H9 (cell line): Measurements from ENCODE around the gene NAT16. TPM values are rescaled to one million over a fixed set of nuclear protein-coding genes. Genes with fewer than 3 reads are reported as not detected.
A peak's percentile ranks its signal among the peaks of the same experiment; 100 is the strongest.

ENCODE experiments used
- DNase-seq: peaks from one replicate; pipeline ENCODE4 v3.0.0-alpha.2; 2017
- H2AFZ ChIP-seq: one replicate; pipeline ENCODE4 v1.6.1; 2013; ENCODE audit warnings: mild to moderate bottlenecking, low read length, control low read depth, moderate library complexity
- H2AK5ac ChIP-seq: 2 replicates; pipeline ENCODE4 v1.6.1; 2013; ENCODE audit warnings: low read length, control low read depth, mixed read lengths; ENCODE audit not compliant: insufficient read length
- H2BK120ac ChIP-seq: one replicate; pipeline ENCODE4 v1.6.1; 2013; ENCODE audit warnings: low read depth, mild to moderate bottlenecking, low read length, control low read depth, inconsistent platforms; ENCODE audit not compliant: poor library complexity, severe bottlenecking
- H2BK12ac ChIP-seq: 2 replicates; pipeline ENCODE4 v1.6.1; 2013; ENCODE audit warnings: low read length, control low read depth, mixed read lengths, low read depth; ENCODE audit not compliant: insufficient read length
- H2BK15ac ChIP-seq: 2 replicates; pipeline ENCODE4 v1.6.1; 2013; ENCODE audit warnings: low read depth, low read length, control low read depth
- H2BK20ac ChIP-seq: one replicate; pipeline ENCODE4 v1.6.1; 2013; ENCODE audit warnings: low read depth, mild to moderate bottlenecking, low read length, control low read depth, inconsistent platforms; ENCODE audit not compliant: poor library complexity, severe bottlenecking
- H2BK5ac ChIP-seq: 2 replicates; pipeline ENCODE4 v1.6.1; 2013; ENCODE audit warnings: low read length, control low read depth, mixed read lengths; ENCODE audit not compliant: insufficient read length
- H3K14ac ChIP-seq: 2 replicates; pipeline ENCODE4 v1.6.1; 2013; ENCODE audit warnings: low read length, control low read depth; ENCODE audit not compliant: insufficient read depth
- H3K18ac ChIP-seq: 2 replicates; pipeline ENCODE4 v1.6.1; 2013; ENCODE audit warnings: low read depth, mild to moderate bottlenecking, mixed read lengths, low read length, control low read depth; ENCODE audit not compliant: insufficient read length
- H3K23ac ChIP-seq: 2 replicates; pipeline ENCODE4 v1.6.1; 2013; ENCODE audit warnings: low read length, control low read depth, mixed read lengths, low read depth; ENCODE audit not compliant: insufficient read length
- H3K23me2 ChIP-seq: 2 replicates; pipeline ENCODE4 v1.6.1; 2013; ENCODE audit warnings: low read depth, mild to moderate bottlenecking, mixed read lengths, low read length, control low read depth; ENCODE audit not compliant: insufficient read length, poor library complexity, severe bottlenecking
- H3K27ac ChIP-seq: 2 replicates; pipeline ENCODE4 v1.5.1; 2013; ENCODE audit warnings: low read length, control low read depth, mixed read lengths, low read depth; ENCODE audit not compliant: insufficient read length
- H3K27me3 ChIP-seq: 2 replicates; pipeline ENCODE4 v1.6.1; 2013; ENCODE audit warnings: low read length, control low read depth, inconsistent platforms; ENCODE audit not compliant: insufficient read depth
- H3K4ac ChIP-seq: 2 replicates; pipeline ENCODE4 v1.6.1; 2013; ENCODE audit warnings: low read depth, mild to moderate bottlenecking, control low read depth, inconsistent platforms, low read length, moderate library complexity
- H3K4me1 ChIP-seq: 2 replicates; pipeline ENCODE4 v1.6.1; 2013; ENCODE audit warnings: low read length, control low read depth, inconsistent platforms; ENCODE audit not compliant: insufficient read depth
- H3K4me2 ChIP-seq: 2 replicates; pipeline ENCODE4 v1.6.1; 2013; ENCODE audit warnings: low read length, control low read depth, mixed read lengths; ENCODE audit not compliant: insufficient read length, insufficient read depth
- H3K56ac ChIP-seq: 2 replicates; pipeline ENCODE4 v1.6.1; 2013; ENCODE audit warnings: low read depth, mild to moderate bottlenecking, mixed read lengths, low read length, control low read depth; ENCODE audit not compliant: insufficient read length
- H3K79me1 ChIP-seq: 2 replicates; pipeline ENCODE4 v1.6.1; 2013; ENCODE audit warnings: low read depth, mild to moderate bottlenecking, moderate library complexity, low read length, control low read depth, inconsistent platforms; ENCODE audit not compliant: insufficient read depth, poor library complexity, severe bottlenecking
- H3K79me2 ChIP-seq: 2 replicates; pipeline ENCODE4 v1.6.1; 2013; ENCODE audit warnings: low read length, control low read depth, inconsistent platforms; ENCODE audit not compliant: insufficient read depth
- H3K9ac ChIP-seq: 2 replicates; pipeline ENCODE4 v1.6.1; 2013; ENCODE audit warnings: low read length, control low read depth, mixed read lengths; ENCODE audit not compliant: insufficient read length; ENCODE audit errors: extremely low read depth
- H3K9me3 ChIP-seq: one replicate; pipeline ENCODE4 v1.6.1; 2013; ENCODE audit warnings: low read depth, low read length, inconsistent platforms; ENCODE audit not compliant: control insufficient read depth
- H3T11ph ChIP-seq: one replicate; pipeline ENCODE4 v1.6.1; 2013; ENCODE audit warnings: mild to moderate bottlenecking, low read length, control low read depth, inconsistent platforms
- H4K20me1 ChIP-seq: one replicate; pipeline ENCODE4 v1.6.1; 2013; ENCODE audit not compliant: control insufficient read depth, insufficient read length, insufficient read depth
- H4K5ac ChIP-seq: 2 replicates; pipeline ENCODE4 v1.6.1; 2013; ENCODE audit warnings: low read depth, mild to moderate bottlenecking, mixed read lengths, low read length, control low read depth; ENCODE audit not compliant: insufficient read length
- H4K8ac ChIP-seq: replicated peaks from 2 replicates; pipeline ENCODE4 v1.6.1; 2013; ENCODE audit warnings: low read length, control low read depth, mixed read lengths, low read depth; ENCODE audit not compliant: insufficient read length
- H4K91ac ChIP-seq: 2 replicates; pipeline ENCODE4 v1.6.1; 2013; ENCODE audit warnings: low read depth, mild to moderate bottlenecking, moderate library complexity, mixed read lengths, low read length, control low read depth; ENCODE audit not compliant: insufficient read length
- H3K27ac Mint-ChIP-seq, 3 experiments: 2 replicates in 2 of 3; 3 replicates in 1 of 3; pipeline ENCODE4 v1.8.0; 2020 to 2021; ENCODE audit warnings: mixed read lengths in 3 of 3, mild to moderate bottlenecking in 1 of 3, moderate library complexity in 1 of 3
- H3K27me3 Mint-ChIP-seq: 2 replicates; pipeline ENCODE4 v1.8.0; 2021; ENCODE audit warnings: low read depth, mild to moderate bottlenecking, moderate library complexity, mixed read lengths
- H3K36me3 Mint-ChIP-seq, 3 experiments: 2 replicates in 2 of 3; 3 replicates in 1 of 3; pipeline ENCODE4 v1.8.0; 2020 to 2021; ENCODE audit warnings: low read depth in 3 of 3, mixed read lengths in 3 of 3; ENCODE audit not compliant: insufficient read depth in 1 of 3
- H3K4me1 Mint-ChIP-seq, 2 experiments: 2 replicates each; pipeline ENCODE4 v1.8.0; 2020; ENCODE audit warnings: mixed read lengths in 2 of 2
- H3K4me3 Mint-ChIP-seq, 2 experiments: 2 replicates in 1 of 2; 3 replicates in 1 of 2; pipeline ENCODE4 v1.8.0; 2020 to 2021; ENCODE audit warnings: mild to moderate bottlenecking in 2 of 2, mixed read lengths in 2 of 2, moderate library complexity in 1 of 2
- H3K9me3 Mint-ChIP-seq, 2 experiments: 2 replicates in 1 of 2; 3 replicates in 1 of 2; pipeline ENCODE4 v1.8.0; 2020; ENCODE audit warnings: mild to moderate bottlenecking in 2 of 2, mixed read lengths in 2 of 2, moderate library complexity in 1 of 2
- WGBS: extraction: QIAGEN DNeasy Blood & Tissue Kit; methylation state at CpG from one replicate; pipeline ENCODE4 v1.1.7; 2013; ENCODE audit warnings: missing lambda C conversion rate, low lambda C conversion rate, mixed read lengths; ENCODE audit not compliant: insufficient read length; ENCODE audit errors: extremely low coverage; 5-methylcytosine and 5-hydroxymethylcytosine counted together
- total RNA-seq: library from RNA; stranded (reverse); gene quantifications from 2 replicates; pipeline ENCODE4 v1.2.1, GENCODE V29; 2021
- TF ChIP-seq, protein P1 (sequence below): fragments of 200-600 bp; sonication (generic); conservative IDR thresholded peaks from 3 replicates; pipeline ENCODE4 v1.8.0; 2021; ENCODE audit warnings: antibody characterized with exemption, mild to moderate bottlenecking

The NAT16 gene
- total RNA-seq, 1 experiment from 2014 or later: 0.50 TPM

DNA sequence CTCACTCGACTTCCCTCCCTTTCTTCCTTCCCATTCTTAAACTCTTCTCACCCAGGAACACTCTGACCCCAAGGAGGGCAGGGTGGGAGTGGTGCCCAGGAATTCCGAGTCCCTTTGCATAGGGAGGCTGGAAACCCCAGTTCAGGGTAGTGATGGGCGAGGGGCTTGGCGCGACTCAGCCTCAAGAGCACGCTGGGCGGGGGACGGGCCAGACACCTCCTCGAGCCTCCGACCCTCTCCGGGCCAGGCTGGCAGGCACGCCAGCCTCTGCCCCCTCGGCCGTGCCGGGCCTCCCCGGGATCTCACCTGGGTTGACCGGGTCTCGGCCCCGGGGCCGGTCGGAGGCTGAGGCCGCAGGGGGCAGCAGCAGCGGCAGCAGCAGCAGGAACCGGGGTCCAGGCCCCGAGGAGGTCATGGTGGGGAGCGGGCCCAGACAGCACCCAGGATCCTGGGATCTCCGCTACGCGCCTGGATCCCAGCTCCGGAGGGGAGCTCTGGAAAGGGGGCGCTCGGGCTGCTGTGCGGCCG, 36.8 kb upstream of the NAT16 start:
- no peak overlapping the region for H2BK15ac ChIP-seq
- Mint-ChIP-seq H3K4me1 (peaks cover 15 to 19% of the 10 kb centered on the region in 2 experiments), H3K36me3 (peaks cover 4 to 27% (median 9%) of the 10 kb centered on the region in 3 experiments; a peak in 6 of 7 replicates), H3K27me3 (no peaks in the 10 kb centered on the region; the same call in 1 of the 2 replicates), H3K4me3 (peak overlapping the region; percentile 96 to 99), H3K9me3 (no peaks in the 10 kb centered on the region), H3K27ac (no peak overlapping the region)
- H3K4ac ChIP-seq: no peak overlapping the region
- no peak overlapping the region for H3K27ac ChIP-seq
- no peak overlapping the region for H2BK20ac ChIP-seq
- no peaks in the 10 kb centered on the region for H3K79me1 ChIP-seq
- no peaks in the 10 kb centered on the region for H4K20me1 ChIP-seq
- H3T11ph ChIP-seq: no peak overlapping the region
- H2BK120ac ChIP-seq: no peak overlapping the region
- no peak overlapping the region for H4K5ac ChIP-seq
- H3K18ac ChIP-seq: no peak overlapping the region
- no peak for DNase-seq
- H4K8ac ChIP-seq: no peak overlapping the region
- H2AFZ ChIP-seq: no peak overlapping the region
- no peak overlapping the region for H3K9ac ChIP-seq
- TF ChIP-seq, protein P1, sequence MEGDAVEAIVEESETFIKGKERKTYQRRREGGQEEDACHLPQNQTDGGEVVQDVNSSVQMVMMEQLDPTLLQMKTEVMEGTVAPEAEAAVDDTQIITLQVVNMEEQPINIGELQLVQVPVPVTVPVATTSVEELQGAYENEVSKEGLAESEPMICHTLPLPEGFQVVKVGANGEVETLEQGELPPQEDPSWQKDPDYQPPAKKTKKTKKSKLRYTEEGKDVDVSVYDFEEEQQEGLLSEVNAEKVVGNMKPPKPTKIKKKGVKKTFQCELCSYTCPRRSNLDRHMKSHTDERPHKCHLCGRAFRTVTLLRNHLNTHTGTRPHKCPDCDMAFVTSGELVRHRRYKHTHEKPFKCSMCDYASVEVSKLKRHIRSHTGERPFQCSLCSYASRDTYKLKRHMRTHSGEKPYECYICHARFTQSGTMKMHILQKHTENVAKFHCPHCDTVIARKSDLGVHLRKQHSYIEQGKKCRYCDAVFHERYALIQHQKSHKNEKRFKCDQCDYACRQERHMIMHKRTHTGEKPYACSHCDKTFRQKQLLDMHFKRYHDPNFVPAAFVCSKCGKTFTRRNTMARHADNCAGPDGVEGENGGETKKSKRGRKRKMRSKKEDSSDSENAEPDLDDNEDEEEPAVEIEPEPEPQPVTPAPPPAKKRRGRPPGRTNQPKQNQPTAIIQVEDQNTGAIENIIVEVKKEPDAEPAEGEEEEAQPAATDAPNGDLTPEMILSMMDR: no peak
- H4K91ac ChIP-seq: no peak overlapping the region
- no peaks in the 10 kb centered on the region for H3K79me2 ChIP-seq
- H3K23me2 ChIP-seq: peaks cover 7% of the 10 kb centered on the region
- no peak overlapping the region for H3K23ac ChIP-seq
- 0 out of 2 replicates have a peak, but pooled peaks cover 3% of the 10 kb centered on the region for H3K4me1 ChIP-seq
- no peak overlapping the region for H2BK5ac ChIP-seq
- no peak overlapping the region for H2BK12ac ChIP-seq
- H3K4me2 ChIP-seq: peak overlapping the region; percentile 50
- H3K27me3 ChIP-seq: no peaks in the 10 kb centered on the region
- no peaks in the 10 kb centered on the region for H3K9me3 ChIP-seq
- no CpG with 5 or more reads among the region's 34 CpGs for WGBS
- H3K56ac ChIP-seq: no peak overlapping the region
- H3K14ac ChIP-seq: no peak overlapping the region
- no peak overlapping the region for H2AK5ac ChIP-seq
